Measurements from ENCODE around the gene DDX18.

GRCh38 chr2:117879003-117879402 lies 64.5 kb downstream of the DDX18 start:
- TF ChIP-seq CTCF (IDR thresholded peaks at IDR 0.05) (no peak), POLR2A (IDR thresholded peaks at IDR 0.05) (no peak), POLR2AphosphoS5 (IDR thresholded peaks at IDR 0.05) (no peak), EP300 (IDR thresholded peaks at IDR 0.05) (no peak)
